ENCODE measurements around the gene SDC1.
"Not testable (repeated sequence)": the region's sequence is repeated elsewhere in the genome, so short reads cannot be mapped to it uniquely, and the experiment has no call there.

The SDC1 gene

GRCh38 chr2:20196657-20197161 lies 28.2 kb downstream of the SDC1 start:
- no peak for DNase-seq

DNA sequence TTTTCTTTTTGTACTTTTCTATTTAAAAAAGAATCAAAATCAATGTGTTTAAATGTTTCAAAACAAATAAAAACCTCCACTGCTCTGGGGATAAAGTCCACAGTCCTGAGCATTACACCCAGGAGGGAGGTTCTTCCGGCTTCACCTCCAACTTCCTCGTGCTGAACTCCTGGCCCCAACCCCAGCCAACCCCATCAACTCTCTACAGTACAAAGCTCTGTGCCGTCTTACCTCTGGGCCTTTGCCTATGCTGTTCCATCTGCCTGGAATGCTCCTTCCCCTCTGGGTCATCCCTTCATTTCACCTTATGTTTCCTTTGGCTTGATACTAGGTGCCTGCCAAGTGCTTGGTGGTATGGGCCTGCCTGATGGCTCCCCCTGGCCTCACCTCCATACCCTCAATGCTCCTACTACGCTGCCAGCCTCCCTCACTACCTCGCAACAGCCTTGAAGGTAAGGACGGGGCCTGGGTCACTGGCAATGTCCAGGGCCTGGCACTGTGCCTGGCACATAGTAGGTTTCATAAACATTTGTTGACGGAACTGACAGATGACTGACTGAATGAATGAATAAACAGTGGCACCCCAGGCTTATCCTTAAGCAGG lies 28.8 kb downstream of the SDC1 start:
- no peak for DNase-seq

DNA sequence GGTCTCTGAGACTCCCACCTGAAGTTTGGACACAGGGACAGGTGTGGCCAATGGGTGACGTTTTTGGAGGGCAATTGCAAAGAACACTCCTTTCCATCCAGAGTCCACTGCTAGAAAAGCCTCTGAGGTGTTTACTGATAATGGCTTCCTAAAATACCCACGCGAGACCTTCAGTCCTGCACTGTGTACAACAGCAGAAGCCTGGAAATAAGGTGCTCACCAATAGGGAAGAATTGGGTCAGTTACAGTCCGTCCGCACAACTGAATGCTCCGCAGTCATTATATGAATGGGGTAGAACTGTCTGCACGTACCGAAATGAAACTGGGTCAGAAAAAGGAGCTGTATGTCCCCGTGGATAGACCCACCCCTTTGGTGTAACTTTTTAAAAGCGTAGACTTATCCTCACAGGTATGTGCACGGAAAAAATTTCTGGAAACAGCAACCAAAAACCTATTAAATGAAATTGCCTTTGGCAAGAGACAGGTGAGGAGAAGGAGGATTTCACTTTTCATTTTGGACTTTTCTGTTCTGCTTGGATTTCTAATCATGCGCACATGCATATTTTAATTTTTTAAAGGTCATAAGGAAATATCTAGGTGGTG lies 29.4 kb downstream of the SDC1 start:
- DNase-seq = no peak

DNA sequence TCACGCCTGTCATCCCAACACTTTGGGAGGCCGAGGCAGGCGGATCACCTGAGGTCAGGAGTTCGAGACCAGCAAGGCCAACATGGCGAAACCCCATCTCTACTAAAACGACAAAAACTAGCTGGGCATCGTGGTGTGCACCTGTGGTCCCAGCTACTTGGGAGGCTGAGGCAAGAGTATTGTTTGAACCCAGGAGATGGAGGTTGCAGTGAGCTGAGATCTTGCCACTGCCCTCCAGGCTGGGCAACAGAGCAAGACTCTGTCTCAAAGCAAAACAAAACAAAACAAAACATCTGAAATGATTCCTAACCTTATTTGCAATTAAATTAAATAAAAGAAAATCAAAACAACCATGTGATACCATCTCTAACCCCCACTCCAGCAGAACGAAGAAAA lies 29.9 kb downstream of the SDC1 start:
- DNase-seq = not testable (repeated sequence)

DNA sequence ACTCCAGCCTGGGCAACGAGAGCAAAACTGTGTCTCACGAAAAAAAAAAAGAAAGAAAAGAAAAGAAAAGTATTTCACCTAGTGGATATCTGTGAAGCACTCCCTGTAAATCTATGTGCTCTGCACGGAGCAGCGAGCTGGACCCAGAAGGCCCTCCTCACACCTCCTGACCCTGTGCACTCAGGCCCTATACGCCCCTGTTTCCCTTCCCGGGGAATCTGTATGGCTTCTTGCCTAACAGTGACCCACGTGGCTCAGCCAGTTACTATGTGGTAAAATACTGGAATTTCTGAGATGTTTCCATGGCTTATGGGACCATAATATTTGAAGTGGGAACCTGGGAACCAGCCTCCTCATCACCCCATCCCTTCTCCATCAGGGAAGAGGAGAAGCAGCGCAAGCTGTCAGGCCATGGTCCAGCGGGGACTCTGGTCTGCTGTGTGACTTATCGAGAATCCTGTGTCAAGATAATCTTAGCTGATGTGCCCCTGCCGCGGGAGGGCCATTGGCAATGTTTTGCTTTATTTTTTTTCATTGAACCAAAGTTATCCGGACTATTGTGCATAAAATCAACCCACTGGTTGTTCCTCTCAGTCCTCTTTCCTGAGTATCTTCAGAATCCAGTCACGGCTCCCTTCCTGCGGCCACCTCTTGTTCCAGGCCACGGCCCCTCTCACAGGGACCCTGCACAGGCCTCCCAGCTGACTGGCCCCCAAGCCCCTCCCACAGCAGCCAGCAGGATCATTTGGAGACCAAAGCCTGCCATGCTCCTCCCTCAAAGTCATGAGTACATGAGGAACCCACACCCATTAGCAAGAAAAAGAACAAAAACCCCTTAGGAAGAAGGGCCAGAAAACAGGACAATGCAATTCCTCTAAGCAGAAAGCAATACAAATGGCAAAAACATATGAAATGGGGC lies 30.6 kb downstream of the SDC1 start:
- DNase-seq = no peak

- DNase-seq = no peak
Observed at GRCh38 chr2:20193185-20193584, 31.7 kb downstream of the SDC1 start.

GRCh38 chr2:20192781-20193180 lies 32.1 kb downstream of the SDC1 start:
- DNase-seq = no peak

GRCh38 chr2:20191714-20192569 lies 33.0 kb downstream of the SDC1 start:
- DNase-seq = no peak

DNA sequence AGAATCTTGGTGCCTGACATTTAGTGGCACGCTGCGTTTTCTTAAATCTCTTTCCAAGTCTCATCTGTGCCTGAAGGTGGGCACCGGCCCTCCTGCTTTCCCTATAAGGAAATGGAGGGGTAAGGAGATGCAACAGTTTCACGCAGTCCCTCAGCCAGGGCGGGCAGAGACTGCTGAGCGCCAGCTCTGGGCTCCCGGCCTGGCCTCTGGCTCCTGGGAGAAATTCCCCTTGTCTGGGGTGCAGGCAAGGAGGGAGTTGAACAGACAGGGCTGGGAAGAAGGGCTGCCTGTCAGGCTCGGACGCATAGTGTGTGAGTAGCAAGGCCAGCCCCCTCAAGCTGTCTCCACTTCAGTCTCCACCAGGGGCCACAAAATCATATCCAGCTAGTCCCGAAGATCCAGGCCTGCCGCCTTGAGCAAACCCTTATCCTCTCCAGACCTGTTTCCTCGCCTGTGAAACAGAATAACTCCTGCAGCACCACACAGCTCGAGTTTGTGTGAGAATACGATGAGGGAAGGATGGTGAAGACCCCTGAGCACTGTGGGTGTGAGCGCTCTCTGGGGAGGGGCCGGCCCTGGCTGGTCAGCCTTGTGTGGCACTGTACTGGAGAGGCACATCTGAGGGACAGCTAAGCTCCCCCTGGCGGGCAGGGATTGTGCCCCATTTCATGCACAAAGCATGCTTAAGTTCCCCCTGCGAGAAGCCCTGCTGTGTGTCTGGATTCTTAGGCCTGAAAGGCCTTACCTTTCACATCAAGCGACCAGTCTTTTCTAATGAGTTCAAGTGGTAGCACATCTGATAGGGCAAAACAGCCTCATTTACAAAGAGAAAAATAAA lies 33.8 kb downstream of the SDC1 start:
- DNase-seq = peak; percentile 29

GRCh38 chr2:20190170-20190569 lies 34.8 kb downstream of the SDC1 start:
- DNase-seq = peak; percentile 46

DNA sequence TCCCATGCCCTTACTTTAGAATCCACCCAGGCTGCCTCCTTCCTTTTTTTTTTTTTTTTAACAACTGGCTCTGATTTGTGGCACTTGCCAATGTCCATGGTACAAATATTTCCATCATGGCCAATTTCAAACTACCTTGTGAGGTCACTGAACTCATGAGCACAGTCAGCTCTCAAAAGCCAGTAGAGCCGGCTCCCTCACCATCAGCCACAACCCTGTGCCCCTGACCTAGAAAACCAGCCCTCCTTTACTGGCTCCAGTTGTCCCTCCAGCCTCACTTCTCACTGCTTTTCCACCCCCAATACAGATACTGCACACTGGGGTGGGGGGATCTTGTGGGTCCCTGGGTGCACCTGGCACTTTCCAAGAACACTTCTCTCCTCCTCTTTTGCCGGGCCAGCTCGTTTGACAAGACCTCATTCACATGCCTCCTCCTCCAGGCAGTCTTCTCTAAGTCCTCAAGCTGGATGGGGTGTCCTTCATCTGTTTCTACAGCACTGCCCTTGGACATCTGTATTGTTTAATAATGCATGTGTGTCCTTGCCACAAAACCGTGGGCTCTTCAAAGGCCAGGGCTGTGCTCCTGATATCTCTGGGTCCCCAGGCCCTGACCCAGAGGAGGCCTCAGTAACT lies 35.5 kb downstream of the SDC1 start:
- DNase-seq = no peak

GRCh38 chr2:20188851-20189250 lies 36.1 kb downstream of the SDC1 start:
- DNase-seq = no peak

DNA sequence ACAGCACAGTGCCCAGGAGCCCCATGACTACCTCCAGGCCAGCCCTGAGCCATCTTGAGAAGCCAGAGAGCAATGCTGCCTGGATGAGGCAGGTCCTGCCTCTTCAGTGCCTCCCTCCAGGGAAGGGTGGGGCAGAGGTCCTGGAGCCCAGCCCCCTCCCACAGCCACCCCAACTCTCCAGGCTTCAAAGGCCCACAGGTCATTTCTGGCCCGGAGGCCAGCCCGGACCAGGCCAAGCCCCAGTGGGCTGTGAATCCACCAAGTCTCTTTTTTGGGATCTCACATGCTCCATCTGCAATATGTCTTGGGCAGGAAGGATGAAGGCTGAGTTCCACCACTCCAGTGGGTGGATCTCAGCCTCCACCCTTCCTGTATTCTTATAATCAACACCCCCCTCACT lies 36.7 kb downstream of the SDC1 start:
- no peak for DNase-seq

DNA sequence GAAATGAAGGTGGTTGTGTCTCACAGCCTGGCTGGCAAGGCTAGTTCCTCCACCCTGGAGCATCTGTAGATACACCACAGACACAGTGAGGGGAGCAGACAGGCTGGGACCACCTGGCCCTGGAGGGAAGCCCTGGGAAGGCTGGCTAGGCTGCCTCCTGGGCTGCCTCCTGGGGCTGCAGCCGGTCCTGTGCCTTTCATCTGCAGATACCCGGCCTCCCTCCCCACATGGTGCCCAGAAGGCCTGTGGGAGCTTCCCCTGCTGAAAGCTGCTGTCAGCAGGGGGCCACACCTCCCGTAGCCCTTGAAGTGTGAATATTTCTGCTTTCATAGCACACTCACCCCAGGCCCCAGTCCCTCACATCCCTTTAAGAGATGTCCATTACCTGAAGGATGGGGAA lies 37.6 kb downstream of the SDC1 start:
- no peak for DNase-seq

DNA sequence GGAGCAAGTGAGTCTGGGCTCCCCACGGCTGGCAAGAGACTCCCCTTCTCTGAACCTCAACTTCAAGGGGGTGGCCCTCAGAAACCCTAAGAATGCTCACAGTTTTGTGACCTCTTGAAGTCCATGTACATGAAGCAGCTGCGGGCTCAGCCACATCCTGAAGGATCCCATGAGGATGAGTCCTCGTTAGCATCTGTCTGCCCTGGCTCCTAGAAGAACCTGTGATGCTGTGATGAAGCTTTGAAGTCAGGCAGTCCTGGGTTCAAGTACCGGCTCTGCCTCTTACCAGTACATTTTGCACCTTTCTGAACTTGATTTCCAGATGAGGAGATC lies 38.1 kb downstream of the SDC1 start:
- no peak for DNase-seq

GRCh38 chr2:20186078-20186854 lies 38.7 kb downstream of the SDC1 start:
- DNase-seq = no peak

DNA sequence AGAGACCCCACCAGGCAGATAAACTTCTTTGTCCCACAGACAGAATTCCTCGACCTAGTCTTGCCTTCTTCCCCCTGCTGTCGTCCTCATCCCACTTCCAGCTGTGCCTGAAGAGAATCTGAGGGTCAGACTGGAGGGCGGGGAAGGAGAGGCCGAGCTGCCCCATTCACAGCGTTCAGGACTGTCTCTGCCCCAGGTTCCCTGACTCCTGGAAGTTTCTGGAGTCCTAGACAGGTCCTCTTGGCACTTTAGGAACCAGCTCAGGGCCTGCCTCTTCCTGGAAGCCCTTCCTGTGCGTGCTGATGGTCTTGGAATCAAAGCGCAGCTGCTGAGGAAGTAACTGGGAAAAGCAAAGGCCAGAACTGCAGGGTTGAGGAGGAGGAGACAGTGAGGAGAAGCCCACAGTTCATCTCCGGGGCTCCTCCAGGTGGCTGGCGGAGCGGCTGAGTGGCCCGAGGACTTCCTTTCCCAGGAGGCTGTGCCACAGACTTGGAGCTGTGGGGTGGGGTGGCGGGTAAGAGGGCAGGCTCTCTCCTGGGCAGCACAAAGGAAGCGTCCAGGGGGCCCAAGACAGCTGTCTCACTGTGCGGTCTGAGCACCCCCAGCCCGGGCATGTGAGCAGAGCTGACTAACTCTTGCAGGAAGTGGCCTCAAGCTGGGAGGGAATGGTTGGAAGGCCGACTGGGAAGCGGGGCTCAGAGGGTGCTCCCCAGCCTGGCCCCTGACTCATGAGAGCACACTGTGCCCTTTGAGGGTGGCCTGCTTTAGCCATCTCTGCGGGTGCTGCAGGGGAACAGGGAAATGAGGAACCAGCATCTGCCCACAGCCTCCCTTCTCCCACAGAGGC lies 39.5 kb downstream of the SDC1 start:
- no peak for DNase-seq

GRCh38 chr2:20184067-20184938 lies 40.6 kb downstream of the SDC1 start:
- DNase-seq = no peak

- no peak for DNase-seq
Observed at GRCh38 chr2:20183373-20183772, 41.6 kb downstream of the SDC1 start.
